Astrocyte (in vitro differentiated cells and primary cell): Measurements from ENCODE around the gene NSUN7. TPM values are rescaled to one million over a fixed set of nuclear protein-coding genes. Genes with fewer than 3 reads are reported as not detected.
A peak's percentile ranks its signal among the peaks of the same experiment; 100 is the strongest.

Experiments used
- DNase-seq: peaks from one replicate; pipeline ENCODE4 v3.0.0-alpha.2; 2010; ENCODE audit warnings: low read depth
- FAIRE-seq: peaks from 2 replicates; lab custom pipeline; 2011; peaks lifted over from hg19 to GRCh38; lab: Jason Lieb, UNC
- H2AFZ ChIP-seq: 2 replicates; pipeline ENCODE4 v1.6.0; 2012; ENCODE audit warnings: low read depth, low read length, inconsistent platforms
- H3K27ac ChIP-seq: 2 replicates; pipeline ENCODE4 v1.5.1; 2011; ENCODE audit warnings: low read depth, low read length, inconsistent platforms
- H3K27me3 ChIP-seq: 2 replicates; pipeline ENCODE4 v1.6.0; 2011; ENCODE audit warnings: low read length, inconsistent platforms; ENCODE audit not compliant: insufficient read depth
- H3K36me3 ChIP-seq: 2 replicates; pipeline ENCODE4 v1.5.1; 2011; ENCODE audit warnings: low read length, inconsistent platforms; ENCODE audit not compliant: insufficient read depth
- H3K4me1 ChIP-seq: 2 replicates; pipeline ENCODE4 v1.5.1; 2011; ENCODE audit warnings: low read length, inconsistent platforms; ENCODE audit not compliant: insufficient read depth
- H3K4me2 ChIP-seq: 2 replicates; pipeline ENCODE4 v1.6.0; 2012; ENCODE audit warnings: low read length, inconsistent platforms
- H3K4me3 ChIP-seq: 2 replicates; pipeline ENCODE4 v1.5.1; 2011; ENCODE audit warnings: low read depth, mild to moderate bottlenecking, low read length, inconsistent platforms; ENCODE audit not compliant: insufficient read depth
- H3K79me2 ChIP-seq: 2 replicates; pipeline ENCODE4 v1.6.0; 2012; ENCODE audit warnings: mild to moderate bottlenecking, low read length, inconsistent platforms; ENCODE audit not compliant: insufficient read depth
- H3K9ac ChIP-seq: 2 replicates; pipeline ENCODE4 v1.6.0; 2012; ENCODE audit warnings: mild to moderate bottlenecking, low read length, inconsistent platforms
- H3K9me3 ChIP-seq: 2 replicates; pipeline ENCODE4 v1.5.1; 2012; ENCODE audit warnings: low read depth, mild to moderate bottlenecking, low read length, inconsistent platforms; ENCODE audit not compliant: insufficient read depth
- H4K20me1 ChIP-seq: 2 replicates; pipeline ENCODE4 v1.6.0; 2012; ENCODE audit warnings: low read length, inconsistent platforms; ENCODE audit not compliant: insufficient read depth
- H3K27ac Mint-ChIP-seq: one replicate; pipeline ENCODE4 v1.8.0; 2021; ENCODE audit warnings: mild to moderate bottlenecking, mixed read lengths; ENCODE audit not compliant: unreplicated experiment
- H3K27me3 Mint-ChIP-seq: one replicate; pipeline ENCODE4 v1.8.0; 2021; ENCODE audit warnings: low read depth, mixed read lengths; ENCODE audit not compliant: unreplicated experiment
- H3K36me3 Mint-ChIP-seq: one replicate; pipeline ENCODE4 v1.8.0; 2021; ENCODE audit warnings: low read depth, mixed read lengths; ENCODE audit not compliant: unreplicated experiment
- H3K4me1 Mint-ChIP-seq: one replicate; pipeline ENCODE4 v1.8.0; 2021; ENCODE audit warnings: low read depth, mixed read lengths; ENCODE audit not compliant: unreplicated experiment
- H3K4me3 Mint-ChIP-seq: one replicate; pipeline ENCODE4 v1.8.0; 2021; ENCODE audit warnings: mild to moderate bottlenecking, moderate library complexity, mixed read lengths; ENCODE audit not compliant: unreplicated experiment
- H3K9me3 Mint-ChIP-seq: one replicate; pipeline ENCODE4 v1.8.0; 2021; ENCODE audit warnings: mild to moderate bottlenecking, mixed read lengths; ENCODE audit not compliant: unreplicated experiment
- CTCF ChIP-seq: IDR thresholded peaks from 2 replicates; pipeline ENCODE4 v1.5.1; 2011; ENCODE audit warnings: low read depth, mild to moderate bottlenecking, inconsistent platforms, low read length, moderate library complexity; ENCODE audit not compliant: insufficient read depth
- EZH2 ChIP-seq: IDR thresholded peaks from 2 replicates; pipeline ENCODE4 v1.6.1; 2012; ENCODE audit warnings: mild to moderate bottlenecking, low read length, inconsistent platforms; ENCODE audit not compliant: insufficient read depth
- total RNA-seq: library from RNA; stranded (reverse); gene quantifications from 2 replicates; pipeline ENCODE4 v1.2.1, GENCODE V29; 2021

Gene NSUN7
- total RNA-seq, 1 donor from 2014 or later, result 2.5 TPM

GRCh38 chr4:40845154-40845835, 95.5 kb downstream of the NSUN7 start:
- Histone ChIP-seq H3K4me2 (no peak overlapping the region), H3K9ac (no peak overlapping the region), H3K4me3 (no peak overlapping the region), H4K20me1 (peaks cover 44% of the 10 kb centered on the region), H3K79me2 (no peaks in the 10 kb centered on the region), H2AFZ (no peak overlapping the region), H3K9me3 (no peaks in the 10 kb centered on the region), H3K36me3 (no peaks in the 10 kb centered on the region), H3K4me1 (peaks cover 30% of the 10 kb centered on the region), H3K27me3 (no peaks in the 10 kb centered on the region), H3K27ac (no peak overlapping the region)
- FAIRE-seq (no peak), DNase-seq (no peak)
- H3K27me3 Mint-ChIP-seq, result no peaks in the 10 kb centered on the region
- peaks cover 23% of the 10 kb centered on the region for H3K36me3 Mint-ChIP-seq
- H3K4me3 Mint-ChIP-seq, result no peak overlapping the region
- no peaks in the 10 kb centered on the region for H3K9me3 Mint-ChIP-seq
- H3K27ac Mint-ChIP-seq, result peak overlapping the region; percentile 59
- no peak for TF ChIP-seq EZH2
- no peak for TF ChIP-seq CTCF
- peaks cover 13% of the 10 kb centered on the region for H3K4me1 Mint-ChIP-seq

- Histone ChIP-seq H3K4me2 (no peak overlapping the region), H3K27ac (no peak overlapping the region), H3K9ac (no peak overlapping the region), H3K79me2 (no peaks in the 10 kb centered on the region), H2AFZ (no peak overlapping the region), H3K36me3 (no peaks in the 10 kb centered on the region), H3K9me3 (no peaks in the 10 kb centered on the region), H3K27me3 (no peaks in the 10 kb centered on the region), H4K20me1 (peaks cover 41% of the 10 kb centered on the region), H3K4me1 (peaks cover 25% of the 10 kb centered on the region), H3K4me3 (no peak overlapping the region)
- no peaks in the 10 kb centered on the region for H3K27me3 Mint-ChIP-seq
- no peaks in the 10 kb centered on the region for H3K9me3 Mint-ChIP-seq
- TF ChIP-seq CTCF (no peak), EZH2 (no peak)
- FAIRE-seq (no peak), DNase-seq (no peak)
- no peak overlapping the region for H3K27ac Mint-ChIP-seq
- H3K4me1 Mint-ChIP-seq, result peaks cover 8% of the 10 kb centered on the region
- no peak overlapping the region for H3K4me3 Mint-ChIP-seq
- H3K36me3 Mint-ChIP-seq, result peaks cover 20% of the 10 kb centered on the region
Measured at GRCh38 chr4:40846532-40846931, 96.8 kb downstream of the NSUN7 start.

GRCh38 chr4:40848251-40848650, 98.5 kb downstream of the NSUN7 start:
- no peak overlapping the region for H3K27ac ChIP-seq
- H4K20me1 ChIP-seq, result peaks cover 40% of the 10 kb centered on the region
- no peak overlapping the region for H3K9ac ChIP-seq
- Mint-ChIP-seq H3K4me3 (no peak overlapping the region), H3K9me3 (no peaks in the 10 kb centered on the region), H3K27ac (no peak overlapping the region), H3K4me1 (peaks cover 8% of the 10 kb centered on the region), H3K36me3 (peaks cover 22% of the 10 kb centered on the region), H3K27me3 (no peaks in the 10 kb centered on the region)
- no peak overlapping the region for H2AFZ ChIP-seq
- no peaks in the 10 kb centered on the region for H3K36me3 ChIP-seq
- H3K79me2 ChIP-seq, result no peaks in the 10 kb centered on the region
- H3K4me2 ChIP-seq, result peak overlapping the region; percentile 50
- no peak overlapping the region for H3K4me3 ChIP-seq
- no peaks in the 10 kb centered on the region for H3K9me3 ChIP-seq
- no peaks in the 10 kb centered on the region for H3K27me3 ChIP-seq
- peaks cover 10% of the 10 kb centered on the region for H3K4me1 ChIP-seq
- TF ChIP-seq EZH2 (no peak), CTCF (no peak)
- FAIRE-seq (no peak), DNase-seq (no peak)
